GM18520 (cell line): ENCODE data around the gene ITGA4.
A peak's percentile ranks its signal among the peaks of the same experiment; 100 is the strongest.

Source experiments
- ATAC-seq: cut with Tn5 transposase; IDR thresholded peaks from one replicate; pipeline ENCODE4 v1.9.1; 2021; ENCODE audit not compliant: unreplicated experiment

ITGA4 gene

GRCh38 chr2:181457741-181458425, 697 bp downstream of the ITGA4 start:
- no peak for ATAC-seq

- no peak for ATAC-seq
Observed at GRCh38 chr2:181458871-181459270, 1.7 kb downstream of the ITGA4 start.

GRCh38 chr2:181459621-181460021, 2.4 kb downstream of the ITGA4 start:
- no peak for ATAC-seq

DNA sequence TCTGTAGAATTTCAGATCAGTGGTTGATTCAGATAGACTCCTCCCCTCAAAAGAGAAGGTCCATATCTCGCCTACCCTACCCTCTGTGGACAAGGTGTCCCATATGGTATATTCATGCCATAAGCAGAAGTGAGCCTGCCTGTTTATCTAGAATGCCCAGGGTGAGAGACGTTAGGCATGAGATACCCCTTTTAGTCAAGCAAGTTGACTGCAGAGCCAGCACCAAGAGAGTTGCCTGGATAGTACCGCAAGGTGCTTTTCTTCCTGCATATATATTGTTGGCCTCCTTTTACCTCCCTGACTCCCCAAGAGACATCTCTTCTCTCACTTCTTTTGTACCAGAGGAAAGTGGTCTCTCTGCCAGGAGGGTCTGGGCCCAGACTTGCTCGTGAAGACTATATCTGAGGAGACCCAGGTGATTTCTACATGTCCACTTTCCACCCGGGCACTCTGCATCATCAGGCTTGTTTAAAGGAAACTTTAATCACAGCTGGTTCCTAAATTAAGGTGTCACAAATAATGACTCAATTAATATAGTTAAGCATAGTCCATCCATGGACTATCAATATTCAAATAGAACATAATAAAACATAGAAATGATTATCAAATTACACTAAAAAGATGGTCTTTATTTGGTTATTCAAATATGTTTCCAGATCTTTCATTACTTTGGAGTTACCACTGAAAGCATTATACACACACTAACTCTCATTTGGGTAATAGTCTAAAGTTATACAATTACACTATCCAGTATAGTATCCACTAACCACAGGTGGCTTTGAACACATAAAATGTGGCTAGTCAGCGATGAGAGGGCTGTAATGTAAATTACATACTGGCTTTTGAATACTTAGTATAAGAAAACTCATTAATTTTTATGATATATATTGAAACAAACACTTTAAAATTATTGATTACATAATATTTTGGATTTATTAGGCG, 4.1 kb downstream of the ITGA4 start:
- ATAC-seq = no peak

GRCh38 chr2:181462033-181462432, 4.8 kb downstream of the ITGA4 start:
- ATAC-seq = peak; percentile 23

GRCh38 chr2:181463588-181463987, 6.4 kb downstream of the ITGA4 start:
- no peak for ATAC-seq

DNA sequence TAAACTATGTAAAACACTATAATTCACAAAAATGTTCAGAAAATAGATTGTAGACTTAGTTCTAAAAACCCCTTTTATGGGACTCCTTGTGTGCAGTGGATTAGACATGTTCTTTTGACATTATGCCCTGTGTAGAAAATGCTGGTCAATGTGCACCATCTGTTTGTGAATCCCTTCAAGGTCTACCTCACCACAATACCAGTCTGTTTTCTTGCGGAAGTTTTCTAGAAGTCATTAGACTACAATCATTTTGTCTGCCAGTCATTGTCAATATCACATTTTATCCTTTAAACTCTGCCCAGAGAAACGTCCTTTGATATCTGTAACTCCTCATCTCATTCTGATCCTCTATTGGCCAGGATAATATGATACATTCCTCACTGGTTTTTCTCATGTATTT, 7.8 kb downstream of the ITGA4 start:
- no peak for ATAC-seq

GRCh38 chr2:181465676-181466375, 8.6 kb downstream of the ITGA4 start:
- no peak for ATAC-seq

DNA sequence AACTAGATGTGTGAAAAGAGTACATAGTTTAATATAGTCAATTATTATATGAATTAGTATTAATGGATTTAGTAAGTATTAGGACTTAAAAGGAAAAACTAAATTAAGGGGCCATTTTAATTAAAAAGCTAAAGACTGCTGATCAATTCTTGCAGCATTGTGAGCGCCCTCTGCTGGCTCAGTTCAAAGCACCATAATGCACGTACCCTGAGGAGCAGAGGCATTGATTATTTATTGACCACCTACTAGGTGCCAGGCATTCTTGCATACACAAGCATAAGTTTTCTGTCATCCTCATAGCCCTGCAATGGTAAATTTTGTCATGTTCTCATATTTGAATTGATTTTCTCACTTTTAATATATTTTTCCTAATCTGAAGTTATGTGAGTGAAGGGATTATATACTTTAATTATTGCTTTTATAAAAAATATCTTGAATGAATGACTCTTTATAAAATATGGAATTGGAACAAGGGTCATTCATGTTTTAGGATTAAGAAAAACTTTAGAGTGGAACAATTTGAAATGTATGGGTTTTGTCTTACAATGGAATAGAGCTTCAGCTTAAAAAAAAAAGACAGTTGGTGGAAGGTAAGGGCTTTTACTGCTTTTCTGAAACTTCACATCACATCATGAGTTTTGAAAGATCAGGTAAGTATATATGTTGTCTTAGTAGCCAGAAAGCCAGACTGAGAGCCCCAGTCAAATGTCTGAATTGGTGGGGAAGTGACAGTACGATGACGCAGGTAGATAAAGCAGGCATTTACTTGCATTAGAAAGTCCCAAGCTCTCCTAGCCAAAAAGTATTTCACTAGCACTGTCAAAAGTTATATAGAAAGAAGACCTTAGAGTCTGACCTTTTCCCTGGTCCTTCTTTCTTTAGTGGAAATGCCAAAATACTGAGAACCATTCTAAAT, 9.7 kb downstream of the ITGA4 start:
- no peak for ATAC-seq

DNA sequence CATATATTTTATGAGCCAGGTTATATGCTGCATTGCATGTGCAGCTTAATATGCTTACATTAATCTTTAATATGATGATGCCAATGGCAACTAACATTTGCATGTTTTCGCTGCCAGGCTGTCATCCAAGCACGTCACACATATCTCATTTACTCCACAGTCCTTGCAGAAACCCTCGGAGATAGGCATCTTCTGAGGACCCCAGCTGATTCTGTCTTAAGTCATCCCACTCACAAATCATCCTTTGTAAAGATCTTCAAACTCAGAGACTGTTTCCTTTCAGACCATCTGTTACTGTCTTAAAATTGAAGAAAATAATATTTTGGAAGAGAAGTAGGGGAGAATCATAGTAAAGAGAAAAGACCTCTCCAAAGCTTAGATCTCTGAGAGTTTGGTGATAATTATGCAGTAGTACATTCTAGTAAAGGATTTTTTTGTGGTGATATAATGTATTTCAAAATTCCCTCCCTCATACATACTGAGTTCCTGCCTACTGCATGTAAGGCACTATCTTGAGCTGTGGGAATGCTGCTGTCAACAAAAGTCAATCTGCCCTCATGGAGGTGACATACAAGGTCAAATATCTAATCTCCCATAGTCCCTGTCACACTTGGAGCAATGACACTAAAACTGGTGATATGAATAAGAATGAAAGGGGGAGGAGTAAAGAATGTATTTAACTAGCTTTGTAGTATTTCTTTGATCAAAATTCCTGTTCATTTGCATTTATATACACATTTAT, 11.0 kb downstream of the ITGA4 start:
- no peak for ATAC-seq

DNA sequence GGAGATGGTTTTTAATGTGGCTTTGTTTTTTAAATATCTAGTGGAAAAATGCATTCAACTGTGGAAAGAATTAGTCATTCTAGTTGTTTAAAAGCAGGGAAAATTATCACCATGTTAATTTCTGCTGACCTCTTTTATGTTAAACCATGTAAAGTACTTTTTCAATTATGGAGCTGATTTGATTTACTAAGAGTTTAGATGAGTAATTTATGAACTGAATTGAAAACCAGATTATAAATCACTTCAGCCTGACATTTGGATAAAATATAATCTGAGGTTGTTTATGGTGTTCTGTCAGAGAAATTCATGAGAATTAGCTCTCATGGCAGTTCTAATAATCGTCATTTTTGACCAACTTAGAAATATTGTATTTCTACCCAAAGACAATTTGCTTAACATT, 11.6 kb downstream of the ITGA4 start:
- ATAC-seq = no peak

- no peak for ATAC-seq
Observed at GRCh38 chr2:181471226-181471625, 14.0 kb downstream of the ITGA4 start.

- ATAC-seq = no peak
Observed at GRCh38 chr2:181471783-181472182, 14.6 kb downstream of the ITGA4 start.

GRCh38 chr2:181472990-181473389, 15.8 kb downstream of the ITGA4 start:
- no peak for ATAC-seq

DNA sequence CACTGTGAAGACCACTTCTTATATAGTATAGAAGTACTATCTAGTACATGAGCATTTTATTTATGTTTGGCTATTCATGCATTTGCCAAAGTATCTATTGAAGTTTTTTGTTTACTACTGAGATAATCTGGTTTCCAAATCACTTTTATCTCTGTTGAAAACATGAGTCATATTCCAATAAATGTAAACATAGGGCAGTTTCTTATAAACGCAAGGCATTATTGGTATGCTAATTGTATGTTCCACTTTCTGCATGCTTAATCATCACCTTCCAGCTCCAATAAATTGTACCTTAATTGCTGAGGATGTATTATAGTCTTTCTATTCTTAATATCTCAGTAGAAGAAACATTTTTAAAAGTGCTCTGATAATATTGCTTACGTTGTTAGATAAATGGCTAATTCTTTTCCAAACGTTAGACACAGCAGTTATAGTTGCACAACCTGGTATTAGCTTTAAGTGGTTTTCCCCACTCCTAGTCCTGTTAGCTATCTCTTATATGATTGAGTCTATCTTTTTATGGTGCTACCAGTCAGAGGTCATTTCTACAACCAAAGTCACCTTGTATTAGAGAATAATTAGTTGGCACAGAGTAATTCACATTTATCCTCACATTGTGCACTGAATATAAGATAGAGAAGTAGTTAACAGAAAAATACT, 17.2 kb downstream of the ITGA4 start:
- ATAC-seq = no peak

- ATAC-seq = no peak
Observed at GRCh38 chr2:181483211-181483610, 26.0 kb downstream of the ITGA4 start.

GRCh38 chr2:181483876-181484275, 26.7 kb downstream of the ITGA4 start:
- no peak for ATAC-seq

GRCh38 chr2:181484851-181485637, 27.9 kb downstream of the ITGA4 start:
- ATAC-seq = no peak

- ATAC-seq = no peak
Observed at GRCh38 chr2:181485638-181485946, 28.4 kb downstream of the ITGA4 start.
